SK-N-SH (cell line): ENCODE data around the gene PLAU.

ENCODE experiments used
- CTCF ChIP-seq: fragments of 200-600 bp; sonication (generic); IDR thresholded peaks from 2 replicates; pipeline ENCODE4 v1.6.1; 2017; ENCODE audit warnings: antibody characterized with exemption, mild to moderate bottlenecking, moderate library complexity
- ELF1 ChIP-seq: IDR thresholded peaks from 2 replicates; pipeline ENCODE4 v1.4.0; 2012
- MAX ChIP-seq: IDR thresholded peaks from 2 replicates; pipeline ENCODE4 v1.4.0; 2012; ENCODE audit warnings: low read depth
- TAF1 ChIP-seq: IDR thresholded peaks from 2 replicates; pipeline ENCODE4 v1.6.1; 2012; ENCODE audit warnings: low read depth, mild to moderate bottlenecking, low read length, moderate library complexity, borderline replicate concordance
- TF ChIP-seq, protein P1 (sequence below): IDR thresholded peaks from 2 replicates; pipeline ENCODE4; 2012

- TF ChIP-seq CTCF = no peak
- no peak for TF ChIP-seq ELF1
- TF ChIP-seq, protein P1, sequence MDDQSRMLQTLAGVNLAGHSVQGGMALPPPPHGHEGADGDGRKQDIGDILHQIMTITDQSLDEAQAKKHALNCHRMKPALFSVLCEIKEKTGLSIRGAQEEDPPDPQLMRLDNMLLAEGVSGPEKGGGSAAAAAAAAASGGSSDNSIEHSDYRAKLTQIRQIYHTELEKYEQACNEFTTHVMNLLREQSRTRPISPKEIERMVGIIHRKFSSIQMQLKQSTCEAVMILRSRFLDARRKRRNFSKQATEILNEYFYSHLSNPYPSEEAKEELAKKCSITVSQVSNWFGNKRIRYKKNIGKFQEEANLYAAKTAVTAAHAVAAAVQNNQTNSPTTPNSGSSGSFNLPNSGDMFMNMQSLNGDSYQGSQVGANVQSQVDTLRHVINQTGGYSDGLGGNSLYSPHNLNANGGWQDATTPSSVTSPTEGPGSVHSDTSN = no peak
- no peak for TF ChIP-seq TAF1
- no peak for TF ChIP-seq MAX
These were observed 26.9 kb upstream of the PLAU start for GRCh38 chr10:73884017-73884416.
